Smooth muscle cell (in vitro differentiated cells): ENCODE data around the gene SYDE2. TPM values are rescaled to one million over a fixed set of nuclear protein-coding genes. Genes with fewer than 3 reads are reported as not detected.
A peak's percentile ranks its signal among the peaks of the same experiment; 100 is the strongest.

ENCODE experiments used
- DNase-seq: peaks from one replicate; lab custom pipeline; 2025; ENCODE audit not compliant: unreplicated experiment; lab: John Stamatoyannopoulos, UW
- H2AFZ ChIP-seq: fragments of 200-600 bp; sonication (generic); 2 replicates; pipeline ENCODE4 v1.6.0; 2016; ENCODE audit warnings: antibody characterized with exemption, low read depth, mild to moderate bottlenecking
- H3F3A ChIP-seq: fragments of 200-600 bp; sonication (generic); 2 replicates; pipeline ENCODE4 v1.6.0; 2017; ENCODE audit warnings: antibody characterized with exemption, low read depth
- H3K27ac ChIP-seq: fragments of 200-600 bp; sonication (generic); 2 replicates; pipeline ENCODE4 v1.5.1; 2016; ENCODE audit warnings: low read depth, mild to moderate bottlenecking
- H3K27me3 ChIP-seq: fragments of 200-600 bp; sonication (generic); 2 replicates; pipeline ENCODE4 v1.6.1; 2016; ENCODE audit warnings: low read depth, mild to moderate bottlenecking
- H3K36me3 ChIP-seq: fragments of 200-600 bp; sonication (generic); 2 replicates; pipeline ENCODE4 v1.5.1; 2016; ENCODE audit warnings: low read depth
- H3K4me1 ChIP-seq: fragments of 200-600 bp; sonication (generic); 2 replicates; pipeline ENCODE4 v1.5.1; 2016; ENCODE audit warnings: low read depth
- H3K4me2 ChIP-seq: fragments of 200-600 bp; sonication (generic); 2 replicates; pipeline ENCODE4 v1.6.0; 2016; ENCODE audit warnings: mild to moderate bottlenecking
- H3K4me3 ChIP-seq: fragments of 200-600 bp; sonication (generic); 2 replicates; pipeline ENCODE4 v1.5.1; 2016; ENCODE audit warnings: mild to moderate bottlenecking
- H3K79me2 ChIP-seq: fragments of 200-600 bp; sonication (generic); 2 replicates; pipeline ENCODE4 v1.6.0; 2016; ENCODE audit warnings: low read depth, mild to moderate bottlenecking
- H3K9ac ChIP-seq: fragments of 200-600 bp; sonication (generic); 2 replicates; pipeline ENCODE4 v1.6.0; 2016; ENCODE audit warnings: low read depth
- H3K9me3 ChIP-seq: fragments of 200-600 bp; sonication (generic); replicated peaks from 2 replicates; pipeline ENCODE4 v1.5.1; 2016; ENCODE audit warnings: low read depth
- H4K20me1 ChIP-seq: fragments of 200-600 bp; sonication (generic); 2 replicates; pipeline ENCODE4 v1.6.0; 2016; ENCODE audit warnings: low read depth
- WGBS: methylation state at CpG from one replicate; pipeline ENCODE4 v1.1.7; 2016; ENCODE audit warnings: low lambda C conversion rate; 5-methylcytosine and 5-hydroxymethylcytosine counted together
- polyA plus RNA-seq: library from polyadenylated mRNA; unstranded; fragments of >200 nt; fragmentation: Nextera tagmentation; extraction: Ambion mirVana; gene quantifications from 2 replicates; pipeline ENCODE4 v1.2.1, GENCODE V29; 2016
- total RNA-seq: library from RNA; depleted of rRNA; stranded (reverse); fragments of >200 nt; gene quantifications from 2 replicates; pipeline ENCODE4 v1.2.3, GENCODE V29; 2014
- TF ChIP-seq, protein P1 (sequence below): fragments of 200-600 bp; sonication (generic); IDR thresholded peaks from 2 replicates; pipeline ENCODE4 v1.5.1; 2017; ENCODE audit warnings: borderline replicate concordance, mild to moderate bottlenecking, antibody characterized with exemption; ENCODE audit not compliant: insufficient read depth, poor library complexity, severe bottlenecking

The SYDE2 gene
- total and polyA plus RNA-seq, 2 experiments from 2014 or later, result 4.9 to 9.1 TPM

DNA sequence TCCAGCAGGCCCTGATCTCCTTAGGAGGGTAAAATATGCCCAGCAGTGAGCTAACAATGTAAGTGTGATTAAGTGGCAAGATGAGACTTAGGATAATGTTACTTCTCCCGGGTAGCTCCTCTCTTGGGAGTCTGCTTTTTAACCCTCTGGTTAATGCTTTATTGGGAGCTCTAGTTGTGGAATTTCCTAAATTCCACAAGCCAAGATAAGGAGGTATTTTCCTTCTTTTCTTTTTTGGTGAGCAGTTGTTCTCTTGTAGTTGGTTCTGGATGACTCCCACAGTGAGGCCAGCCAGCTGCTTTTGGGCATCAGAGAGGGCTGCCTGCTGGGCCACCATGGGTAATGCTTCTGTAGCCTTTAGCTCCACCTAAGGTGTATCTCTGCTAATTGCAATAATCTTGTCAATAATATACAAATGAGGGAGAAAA, 39.4 kb upstream of the SYDE2 start:
- DNase-seq, result no peak
- H3K9me3 ChIP-seq, result no peaks in the 10 kb centered on the region
- TF ChIP-seq, protein P1, sequence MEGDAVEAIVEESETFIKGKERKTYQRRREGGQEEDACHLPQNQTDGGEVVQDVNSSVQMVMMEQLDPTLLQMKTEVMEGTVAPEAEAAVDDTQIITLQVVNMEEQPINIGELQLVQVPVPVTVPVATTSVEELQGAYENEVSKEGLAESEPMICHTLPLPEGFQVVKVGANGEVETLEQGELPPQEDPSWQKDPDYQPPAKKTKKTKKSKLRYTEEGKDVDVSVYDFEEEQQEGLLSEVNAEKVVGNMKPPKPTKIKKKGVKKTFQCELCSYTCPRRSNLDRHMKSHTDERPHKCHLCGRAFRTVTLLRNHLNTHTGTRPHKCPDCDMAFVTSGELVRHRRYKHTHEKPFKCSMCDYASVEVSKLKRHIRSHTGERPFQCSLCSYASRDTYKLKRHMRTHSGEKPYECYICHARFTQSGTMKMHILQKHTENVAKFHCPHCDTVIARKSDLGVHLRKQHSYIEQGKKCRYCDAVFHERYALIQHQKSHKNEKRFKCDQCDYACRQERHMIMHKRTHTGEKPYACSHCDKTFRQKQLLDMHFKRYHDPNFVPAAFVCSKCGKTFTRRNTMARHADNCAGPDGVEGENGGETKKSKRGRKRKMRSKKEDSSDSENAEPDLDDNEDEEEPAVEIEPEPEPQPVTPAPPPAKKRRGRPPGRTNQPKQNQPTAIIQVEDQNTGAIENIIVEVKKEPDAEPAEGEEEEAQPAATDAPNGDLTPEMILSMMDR, result no peak
- H3K27me3 ChIP-seq, result no peaks in the 10 kb centered on the region
- no peak overlapping the region for H3K9ac ChIP-seq
- WGBS, result 0% methylated on average over 1 of the region's 1 CpG
- no peaks in the 10 kb centered on the region for H3K79me2 ChIP-seq
- H4K20me1 ChIP-seq, result no peaks in the 10 kb centered on the region
- peak overlapping the region; percentile 39 for H3K27ac ChIP-seq
- H3K36me3 ChIP-seq, result no peaks in the 10 kb centered on the region
- peaks cover 24% of the 10 kb centered on the region for H3F3A ChIP-seq
- H3K4me3 ChIP-seq, result no peak overlapping the region
- H2AFZ ChIP-seq, result peak overlapping the region; percentile 49
- peaks cover 34% of the 10 kb centered on the region for H3K4me1 ChIP-seq
- H3K4me2 ChIP-seq, result peak overlapping the region; percentile 32

GRCh38 chr1:85237613-85238012, 36.8 kb upstream of the SYDE2 start:
- TF ChIP-seq, protein P1, result no peak

DNA sequence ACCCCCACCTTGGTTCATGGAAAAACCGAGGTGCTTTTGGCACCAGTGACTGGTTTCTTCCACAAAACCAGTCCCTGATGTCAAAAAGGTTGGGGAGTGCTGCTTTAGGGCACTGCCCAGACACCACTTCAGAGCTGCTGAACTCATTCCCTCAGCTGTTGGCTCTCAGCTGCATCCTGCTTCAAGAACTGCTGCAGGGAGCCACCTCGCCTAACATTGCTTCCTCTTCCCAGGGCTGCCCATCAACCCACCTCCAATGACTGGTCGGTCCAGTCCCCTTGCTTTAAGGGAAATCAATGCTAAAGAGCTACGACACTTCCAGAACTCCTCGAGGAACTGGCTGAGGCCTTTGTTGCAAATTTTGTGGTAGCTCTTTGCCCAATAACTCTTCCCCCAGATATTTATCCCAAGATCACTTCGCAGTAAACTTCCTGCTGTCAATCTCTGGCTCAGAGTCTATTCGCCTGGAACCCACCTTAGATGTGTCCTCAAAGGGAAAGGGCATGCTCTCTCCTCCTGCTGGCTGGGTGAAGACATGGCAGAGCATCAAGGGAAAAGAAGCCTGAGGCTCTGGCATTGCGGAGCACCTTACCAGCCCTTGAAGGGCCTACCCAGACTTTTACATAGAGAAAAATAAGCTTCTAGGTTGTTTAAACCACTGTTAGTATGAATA, 29.6 kb upstream of the SYDE2 start:
- Histone ChIP-seq H3K27me3 (no peaks in the 10 kb centered on the region), H3K36me3 (no peaks in the 10 kb centered on the region), H3K4me3 (no peak overlapping the region), H3K9ac (no peak overlapping the region), H3K4me2 (no peak overlapping the region), H3K79me2 (no peaks in the 10 kb centered on the region), H2AFZ (no peak overlapping the region), H3K9me3 (no peaks in the 10 kb centered on the region), H3K27ac (no peak overlapping the region), H3K4me1 (peaks cover 12% of the 10 kb centered on the region), H4K20me1 (no peaks in the 10 kb centered on the region), H3F3A (no peaks in the 10 kb centered on the region)
- WGBS, result 91% methylated on average over 8 of the region's 8 CpGs
- TF ChIP-seq, protein P1, result no peak
- no peak for DNase-seq

More at GRCh38 chr1:85237613-85238012, 36.8 kb upstream of the SYDE2 start:
- 97% methylated on average over 1 of the region's 1 CpG for WGBS
- Histone ChIP-seq H3K36me3 (no peaks in the 10 kb centered on the region), H3K4me1 (peaks cover 14% of the 10 kb centered on the region), H3K27ac (no peak overlapping the region), H4K20me1 (no peaks in the 10 kb centered on the region), H3K4me2 (no peak overlapping the region), H3K4me3 (no peak overlapping the region), H3K9ac (no peak overlapping the region), H3K27me3 (no peaks in the 10 kb centered on the region), H2AFZ (no peak overlapping the region), H3K79me2 (no peaks in the 10 kb centered on the region), H3K9me3 (no peaks in the 10 kb centered on the region), H3F3A (peaks cover 10% of the 10 kb centered on the region)
- no peak for DNase-seq
